Measurements from ENCODE around the gene LYRM1.

The LYRM1 gene

GRCh38 chr16:20931066-20931600, 30.6 kb downstream of the LYRM1 start:
- TF ChIP-seq, protein P1, sequence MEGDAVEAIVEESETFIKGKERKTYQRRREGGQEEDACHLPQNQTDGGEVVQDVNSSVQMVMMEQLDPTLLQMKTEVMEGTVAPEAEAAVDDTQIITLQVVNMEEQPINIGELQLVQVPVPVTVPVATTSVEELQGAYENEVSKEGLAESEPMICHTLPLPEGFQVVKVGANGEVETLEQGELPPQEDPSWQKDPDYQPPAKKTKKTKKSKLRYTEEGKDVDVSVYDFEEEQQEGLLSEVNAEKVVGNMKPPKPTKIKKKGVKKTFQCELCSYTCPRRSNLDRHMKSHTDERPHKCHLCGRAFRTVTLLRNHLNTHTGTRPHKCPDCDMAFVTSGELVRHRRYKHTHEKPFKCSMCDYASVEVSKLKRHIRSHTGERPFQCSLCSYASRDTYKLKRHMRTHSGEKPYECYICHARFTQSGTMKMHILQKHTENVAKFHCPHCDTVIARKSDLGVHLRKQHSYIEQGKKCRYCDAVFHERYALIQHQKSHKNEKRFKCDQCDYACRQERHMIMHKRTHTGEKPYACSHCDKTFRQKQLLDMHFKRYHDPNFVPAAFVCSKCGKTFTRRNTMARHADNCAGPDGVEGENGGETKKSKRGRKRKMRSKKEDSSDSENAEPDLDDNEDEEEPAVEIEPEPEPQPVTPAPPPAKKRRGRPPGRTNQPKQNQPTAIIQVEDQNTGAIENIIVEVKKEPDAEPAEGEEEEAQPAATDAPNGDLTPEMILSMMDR (conservative IDR thresholded peaks at IDR 0.05) = no peak
- no peak overlapping the region for H3K27ac ChIP-seq

- no peak overlapping the region for H3K27ac ChIP-seq
- TF ChIP-seq, protein P1 (conservative IDR thresholded peaks at IDR 0.05) = no peak
Measured at GRCh38 chr16:20933589-20933988, 33.0 kb downstream of the LYRM1 start.

DNA sequence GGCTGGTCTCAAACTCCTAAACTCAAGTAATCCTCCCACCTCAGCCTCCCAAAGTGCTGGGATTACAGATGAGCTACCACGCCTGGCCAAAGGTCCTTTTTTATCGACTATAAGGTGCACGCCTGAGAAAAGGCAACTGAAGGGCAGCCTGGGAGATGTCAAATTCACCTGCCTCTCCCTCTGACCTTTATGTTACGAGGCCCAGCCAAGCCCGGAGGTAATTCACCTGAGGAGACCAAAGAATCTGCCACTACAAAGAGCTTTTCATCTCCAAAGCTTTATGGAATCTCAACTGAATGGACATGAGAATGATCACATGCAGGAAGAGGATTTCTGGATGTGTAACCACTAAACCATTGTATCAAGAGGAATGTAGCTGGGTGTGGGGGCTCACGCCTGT, 37.2 kb downstream of the LYRM1 start:
- TF ChIP-seq, protein P1 (conservative IDR thresholded peaks at IDR 0.05) = no peak
- no peak overlapping the region for H3K27ac ChIP-seq

DNA sequence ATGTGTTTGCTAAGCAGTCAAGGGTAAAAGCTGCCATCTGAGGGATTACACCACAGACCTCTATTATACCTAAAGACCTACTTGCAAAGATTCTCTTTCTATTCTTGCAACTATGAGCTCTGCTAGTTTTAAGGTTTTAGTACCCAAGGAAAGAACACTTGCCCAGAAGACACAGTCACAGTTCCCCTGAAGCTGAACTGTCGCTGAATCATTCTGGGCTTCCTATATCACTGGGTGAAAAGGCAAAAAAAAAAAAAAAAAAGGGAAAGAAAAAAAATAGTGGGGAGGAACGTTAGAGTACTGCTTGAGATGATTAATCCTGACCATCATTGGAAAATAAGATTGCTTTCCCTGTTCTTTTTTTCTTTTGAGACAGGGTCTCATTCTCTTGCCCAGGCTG, 37.9 kb downstream of the LYRM1 start:
- no peak overlapping the region for H3K27ac ChIP-seq
- TF ChIP-seq, protein P1 (conservative IDR thresholded peaks at IDR 0.05) = no peak

DNA sequence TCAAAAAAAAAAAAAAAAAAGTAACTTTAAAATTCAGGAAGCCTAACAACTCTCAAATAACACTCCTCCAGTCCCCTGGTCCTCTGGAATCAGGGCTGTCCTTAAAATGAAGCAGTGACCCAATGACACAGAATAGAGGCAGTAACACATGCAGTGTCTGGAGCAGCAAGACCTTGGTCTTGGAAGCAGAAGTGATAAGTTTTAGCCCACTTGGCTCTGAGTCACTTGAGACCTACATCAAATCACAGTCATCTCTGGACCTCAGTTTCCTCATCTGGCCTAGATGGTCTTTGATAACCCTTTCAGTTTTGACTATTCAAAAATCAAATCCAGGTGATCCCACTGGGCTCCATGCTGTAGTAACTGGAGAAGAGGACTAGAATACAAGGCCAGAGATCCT, 39.0 kb downstream of the LYRM1 start:
- H3K27ac ChIP-seq = no peak overlapping the region
- TF ChIP-seq, protein P1 (conservative IDR thresholded peaks at IDR 0.05) = no peak

- TF ChIP-seq, protein P1 (conservative IDR thresholded peaks at IDR 0.05) = no peak
Measured at GRCh38 chr16:20940871-20941635, 40.5 kb downstream of the LYRM1 start.

GRCh38 chr16:20941636-20941926, 41.0 kb downstream of the LYRM1 start:
- TF ChIP-seq, protein P1 (conservative IDR thresholded peaks at IDR 0.05) = no peak
- H3K27ac ChIP-seq = no peak overlapping the region

More at GRCh38 chr16:20940871-20941635, 40.5 kb downstream of the LYRM1 start:
- H3K27ac ChIP-seq = no peak overlapping the region
